Measurements from ENCODE around the gene CDH3. TPM values are rescaled to one million over a fixed set of nuclear protein-coding genes. Genes with fewer than 3 reads are reported as not detected.

CDH3 gene
- total and polyA plus RNA-seq, 2 of the 8 experiments (the other 6 are each of a cell fraction or from before 2014, with no cell fraction given): 146 to 171 TPM

DNA sequence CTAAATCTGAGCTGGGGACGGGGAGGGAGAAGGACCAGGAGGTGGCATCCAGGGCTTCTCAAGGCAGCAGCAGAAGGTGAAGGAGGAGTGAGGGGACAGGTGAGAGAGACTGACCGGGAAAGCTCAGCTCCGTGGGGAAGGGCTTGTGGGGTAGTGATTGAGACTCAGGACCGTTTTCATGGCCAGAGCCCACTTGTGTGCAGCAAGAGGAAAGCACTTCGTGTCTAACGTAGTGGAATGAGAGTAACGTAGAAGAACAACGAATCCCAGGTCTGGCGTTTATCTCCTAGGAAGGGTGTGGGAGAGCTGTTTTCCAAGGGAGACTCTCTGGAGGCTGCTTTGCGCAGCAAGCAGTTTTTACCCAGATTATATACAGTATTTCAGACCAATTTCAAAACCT, 1.3 kb upstream of the CDH3 start:
- Histone ChIP-seq H4K8ac (ENCODE audit: extremely low read depth, insufficient read depth, low read length) (no peak overlapping the region), H4K91ac (replicated peaks; ENCODE audit: insufficient read length, low read length) (peak overlapping the region; percentile 32), H3K56ac (replicated peaks; ENCODE audit: insufficient read length, low read depth, low read length) (no peak overlapping the region), H3K9ac (replicated peaks in 1 of 4; ENCODE audit: extremely low read depth in 1 of 4, low read depth in 3 of 4, low read length in 3 of 4) (no peak overlapping the region; a peak in 1 of 7 replicates), H3K23me2 (ENCODE audit: low read depth, low read length) (peaks cover 17% of the 10 kb centered on the region), H4K5ac (ENCODE audit: insufficient read length, low read depth, low read length) (peak overlapping the region; percentile 28), H3K9me3 (ENCODE audit: insufficient read depth in 2 of 2, low read depth in 1 of 2, low read length in 1 of 2) (no peaks in the 10 kb centered on the region), H3K14ac (ENCODE audit: insufficient read length) (no peak overlapping the region), H3K79me2 (ENCODE audit: control insufficient read depth in 1 of 2, insufficient read depth in 2 of 2, low read length in 2 of 2) (peaks cover 15 to 28% of the 10 kb centered on the region in 2 experiments), H3K79me1 (ENCODE audit: low read depth, low read length) (peaks cover 6% of the 10 kb centered on the region; the same call in 1 of the 2 replicates), H3K23ac (ENCODE audit: insufficient read length) (no peak overlapping the region), H3K27me3 (replicated peaks in 1 of 4; ENCODE audit: control insufficient read depth in 3 of 4, extremely low read depth in 1 of 4, insufficient read depth in 3 of 4, low read length in 3 of 4) (peaks cover 0 to 11% (median 10%) of the 10 kb centered on the region in 4 experiments; a peak in 4 of 7 replicates), H2BK15ac (ENCODE audit: low read length) (0 out of 2 replicates have a peak overlapping the region, but pooled peaks have one; percentile 53), H2BK20ac (ENCODE audit: low read length) (0 out of 2 replicates have a peak overlapping the region, but pooled peaks have one; percentile 80), H3K18ac (ENCODE audit: extremely low read depth, low read length) (peak overlapping the region; percentile 52), H3K4me1 (replicated peaks in 1 of 4; ENCODE audit: control insufficient read depth in 3 of 4, insufficient read depth in 4 of 4, low read length in 3 of 4) (peaks cover 9 to 19% (median 14%) of the 10 kb centered on the region in 4 experiments), H3K36me3 (ENCODE audit: control insufficient read depth in 2 of 4, insufficient read depth in 4 of 4, low read length in 3 of 4) (peaks cover 0 to 7% (median 0%) of the 10 kb centered on the region in 4 experiments; a peak in 1 of 8 replicates), H3K4me2 (ENCODE audit: insufficient read depth in 1 of 2, low read depth in 2 of 2, low read length in 2 of 2) (peak overlapping the region; percentile 84 to 98), H3K27ac (ENCODE audit: low read depth, low read length) (no peak overlapping the region), H2BK5ac (ENCODE audit: low read depth, low read length) (no peak overlapping the region), H2BK120ac (replicated peaks; ENCODE audit: low read depth, low read length) (peak overlapping the region; percentile 8), H3K4me3 (ENCODE audit: extremely low read depth in 1 of 4, insufficient read depth in 2 of 4, low read depth in 3 of 4, low read length in 4 of 4) (peak overlapping the region; percentile 90 to 97 (median 90); a peak in 5 of 8 replicates), H2AK5ac (ENCODE audit: low read depth, low read length) (peak overlapping the region; percentile 18; the same call in 1 of the 2 replicates), H4K20me1 (replicated peaks in 1 of 2; ENCODE audit: control insufficient read depth in 1 of 2, insufficient read depth in 2 of 2, low read length in 2 of 2) (peaks cover 4% of the 10 kb centered on the region in 2 experiments), H2AFZ (ENCODE audit: low read length) (no peak overlapping the region; the same call in 1 of the 2 replicates), H2BK12ac (ENCODE audit: low read depth, low read length) (0 out of 2 replicates have a peak overlapping the region, but pooled peaks have one; percentile 5), H3K4ac (replicated peaks; ENCODE audit: insufficient read length, low read depth, low read length) (peak overlapping the region; percentile 30)
- CTCF ChIA-PET (ENCODE audit: partially characterized antibody): interaction anchor here (0.6 to 1.7 kb wide), 6 partner anchors 11 to 147 kb away, joined by 3 to 16 read pairs (median 4); no protein-coding TSS in a partner anchor
- TF ChIP-seq SP4 (IDR thresholded peaks at IDR 0.05; ENCODE audit: low read length) (no peak), SP2 (IDR thresholded peaks at IDR 0.05; ENCODE audit: low read length) (no peak), SIN3A (conservative IDR thresholded peaks at IDR 0.05 in 1 of 2, IDR thresholded peaks at IDR 0.05 in 1 of 2; ENCODE audit: low read depth in 1 of 2, low read length in 2 of 2) (no peak), RNF2 (IDR thresholded peaks at IDR 0.05; ENCODE audit: borderline replicate concordance, low read depth, low read length, missing control alignments, poor library complexity, severe bottlenecking) (peak; percentile 8)
- 67% methylated on average over 10 of the region's 10 CpGs; no CpG with 5 or more reads in 1 of the 2 experiments for WGBS, 2 experiments (ENCODE audit: extremely low coverage in 1 of 2, insufficient coverage in 1 of 2, insufficient read length in 1 of 2, insufficient replicate concordance in 2 of 2, low coverage in 1 of 2, low lambda C conversion rate in 2 of 2, missing lambda C conversion rate in 1 of 2)
- POLR2A ChIA-PET (ENCODE audit: partially characterized antibody): interaction anchor here (0.7 to 7.7 kb wide), 13 partner anchors 9 to 120 kb away, joined by 3 to 81 read pairs (median 8); no protein-coding TSS in a partner anchor
- FAIRE-seq: no peak
- DNase-seq (ENCODE audit: low read depth in 1 of 2, low spot score in 2 of 2): peak in 1 of 2 experiments; percentile 50
